ENCODE measurements around the gene CH25H.

The CH25H gene

DNA sequence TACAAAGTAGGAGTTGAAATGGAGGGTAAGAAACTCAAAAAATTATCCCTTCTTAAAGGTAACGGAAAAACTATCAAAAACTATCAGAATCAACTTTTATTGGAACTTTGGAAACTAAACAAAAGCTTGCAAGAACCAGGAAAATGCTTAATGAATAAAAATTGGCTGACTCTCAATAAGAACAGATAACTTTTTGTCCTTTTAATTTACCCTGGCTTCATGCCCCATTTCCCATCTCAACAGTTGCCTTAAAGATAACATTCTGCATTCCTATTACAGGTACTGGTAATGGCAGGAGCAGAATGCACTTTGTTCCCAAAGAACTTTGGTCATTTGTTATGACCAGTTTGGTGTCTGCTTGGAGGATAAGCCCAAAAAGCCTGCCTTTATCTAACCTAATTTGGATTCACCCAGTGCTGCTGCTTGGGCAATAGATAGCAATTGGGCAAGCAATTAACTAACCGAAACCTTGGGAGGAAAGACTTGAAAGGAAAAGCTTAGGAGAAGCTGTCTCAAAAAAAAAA, 17.8 kb downstream of the CH25H start:
- no peak for DNase-seq

DNA sequence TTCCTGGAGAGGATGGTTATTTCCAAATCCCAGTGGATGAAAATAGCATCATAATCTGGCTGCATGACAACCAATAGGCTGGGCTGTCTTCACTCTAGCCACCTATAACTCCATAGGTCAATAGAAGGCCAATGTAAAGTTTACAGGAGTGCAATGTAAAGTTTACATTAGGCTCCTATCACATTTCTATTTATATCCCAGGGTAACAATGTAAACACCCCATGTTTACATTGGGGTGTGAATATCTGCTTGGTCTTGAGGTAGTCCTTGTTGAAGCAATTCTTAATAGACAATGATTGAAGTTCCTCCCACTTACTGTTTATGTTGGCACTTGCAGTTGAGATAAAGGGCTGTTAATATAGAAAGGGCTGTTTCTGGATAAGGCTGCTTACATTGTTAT, 21.5 kb downstream of the CH25H start:
- no peak for DNase-seq

DNA sequence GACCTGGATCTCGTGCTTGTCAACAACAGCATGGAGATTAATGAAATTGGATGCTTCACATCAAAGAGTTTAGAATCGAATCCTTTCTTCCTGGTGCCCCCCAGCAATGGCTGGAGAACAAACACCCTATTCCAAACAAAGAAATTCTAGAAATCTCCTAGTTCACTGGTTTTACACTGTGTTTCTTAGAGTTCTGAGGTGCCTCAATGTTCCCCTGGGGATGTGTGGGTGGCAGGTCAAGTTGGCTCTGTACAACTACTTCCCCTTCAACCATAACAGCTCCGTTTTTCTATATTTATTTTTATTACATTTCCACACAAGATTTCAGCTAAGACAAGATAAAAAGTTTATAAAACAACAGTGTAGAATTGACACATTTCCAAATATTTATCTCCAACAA, 22.5 kb downstream of the CH25H start:
- DNase-seq = no peak

DNA sequence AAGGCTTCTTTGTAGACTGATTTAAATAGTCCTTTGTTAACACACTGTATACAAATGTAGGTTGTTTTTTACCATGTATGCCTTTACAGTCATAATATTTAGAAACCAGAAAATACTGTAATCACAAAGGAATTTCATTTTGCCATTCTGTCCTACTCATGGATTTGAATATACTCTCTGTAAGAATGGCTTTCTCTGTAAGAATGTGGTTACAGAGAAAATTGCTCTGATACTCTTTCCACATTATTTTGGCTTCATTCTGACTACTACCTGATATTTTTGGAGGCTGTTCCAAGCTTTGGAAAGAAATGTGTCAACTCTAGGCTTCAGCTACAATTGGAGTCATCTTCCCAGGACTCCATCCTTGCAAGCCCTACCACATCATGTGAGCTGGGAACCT, 23.5 kb downstream of the CH25H start:
- no peak for DNase-seq

DNA sequence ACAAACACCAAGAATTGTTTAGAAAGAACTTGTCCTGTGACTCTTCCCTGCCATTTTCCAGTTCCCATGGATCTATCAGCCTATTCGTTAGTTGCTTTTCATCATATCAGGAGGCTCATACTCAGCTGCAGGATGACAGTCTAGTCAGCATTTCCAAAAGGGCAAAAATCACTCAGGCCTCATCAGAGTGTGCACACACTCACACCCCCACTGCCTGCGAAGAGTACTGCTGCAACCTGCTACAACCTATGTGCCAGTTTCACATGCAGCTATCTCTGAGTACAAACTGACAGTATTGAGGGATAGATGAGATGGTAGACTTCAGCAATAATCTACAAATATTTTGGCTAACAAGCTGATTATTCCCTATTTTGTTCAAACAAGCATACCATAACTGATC, 24.2 kb downstream of the CH25H start:
- no peak for DNase-seq

DNA sequence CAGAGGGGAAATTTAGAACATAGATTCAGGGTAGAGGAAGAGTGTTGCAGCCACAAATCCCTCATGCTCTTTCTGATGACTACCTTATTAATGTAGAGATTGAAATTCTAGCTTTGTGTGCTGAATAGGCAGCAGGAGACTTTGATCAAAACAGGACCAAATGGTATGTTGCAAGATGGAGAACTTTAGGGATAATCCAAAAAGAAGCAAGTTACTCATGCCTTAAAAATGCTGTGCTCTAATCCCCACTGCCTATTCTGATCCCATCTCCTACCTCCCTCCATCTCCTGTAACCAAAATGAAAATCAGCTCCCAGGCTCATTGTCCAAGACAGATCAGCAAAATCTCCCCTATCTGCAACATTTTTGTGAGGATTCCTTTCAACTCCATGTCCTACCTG, 31.3 kb downstream of the CH25H start:
- DNase-seq = no peak

DNA sequence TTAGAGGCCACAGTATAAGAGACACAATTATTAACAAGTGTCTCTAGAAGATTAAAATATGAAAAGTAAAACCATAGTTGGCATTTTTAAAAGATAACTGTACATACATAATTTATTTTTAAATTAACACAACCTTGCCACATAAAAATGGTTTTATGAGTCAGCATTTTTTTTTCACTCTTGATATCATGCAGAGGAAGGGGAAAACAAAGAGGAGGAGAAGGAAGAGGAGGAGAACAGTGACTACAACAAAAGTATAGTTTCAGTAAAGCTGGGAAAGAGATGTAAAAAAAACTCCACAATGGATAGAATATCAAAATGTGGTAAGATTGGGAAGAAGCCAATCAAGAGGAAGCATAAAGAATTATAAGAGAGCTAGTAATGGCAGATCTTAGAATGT, 34.0 kb downstream of the CH25H start:
- DNase-seq = no peak

DNA sequence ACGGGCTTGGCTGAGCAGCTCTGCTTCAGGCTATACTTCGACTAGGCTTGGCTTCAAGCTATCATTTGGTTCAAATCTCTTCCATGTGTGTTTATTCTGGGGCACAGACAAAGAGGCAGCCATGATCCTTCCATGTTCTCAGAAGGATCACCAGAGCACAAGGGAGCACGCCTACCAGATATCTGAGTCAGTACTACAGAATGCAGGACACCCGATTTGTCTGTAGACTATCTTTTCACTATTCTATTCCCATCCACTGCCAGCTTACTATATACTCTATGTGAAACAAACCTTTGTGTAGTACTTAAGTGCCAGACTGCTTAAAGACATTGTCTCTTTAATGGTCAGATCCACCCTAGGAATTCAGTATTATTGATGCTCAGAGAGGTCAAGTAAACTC, 35.1 kb downstream of the CH25H start:
- no peak for DNase-seq

DNA sequence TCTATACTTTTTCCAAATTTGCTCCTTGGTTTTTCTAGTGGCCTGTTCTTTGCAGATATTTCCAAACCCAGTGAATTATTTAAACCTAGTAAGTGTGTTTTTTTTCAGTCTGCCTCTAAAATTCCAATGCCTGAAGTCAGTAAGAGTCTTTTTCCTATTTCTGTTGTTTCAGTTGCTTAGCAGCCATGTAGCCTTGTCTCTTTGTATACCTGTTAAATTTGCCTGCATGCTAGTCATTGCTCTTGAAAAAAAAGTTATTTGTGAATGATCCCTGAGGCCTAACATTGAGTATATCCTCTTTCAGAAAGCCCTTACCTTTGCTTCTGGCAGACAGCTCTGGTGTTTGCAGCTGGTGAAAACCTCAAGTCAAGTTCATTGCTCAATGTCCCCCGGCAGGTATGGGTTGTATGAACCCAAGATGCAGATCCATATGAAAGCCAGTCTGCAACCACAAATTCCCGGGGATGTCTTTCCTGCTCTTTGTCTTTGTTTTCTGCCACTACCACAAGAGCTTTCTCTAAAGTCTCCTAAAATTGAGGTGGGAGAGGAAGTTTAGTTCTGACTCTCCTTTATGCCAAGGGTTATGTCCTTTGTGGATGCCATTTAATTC, 35.7 kb downstream of the CH25H start:
- no peak for DNase-seq

DNA sequence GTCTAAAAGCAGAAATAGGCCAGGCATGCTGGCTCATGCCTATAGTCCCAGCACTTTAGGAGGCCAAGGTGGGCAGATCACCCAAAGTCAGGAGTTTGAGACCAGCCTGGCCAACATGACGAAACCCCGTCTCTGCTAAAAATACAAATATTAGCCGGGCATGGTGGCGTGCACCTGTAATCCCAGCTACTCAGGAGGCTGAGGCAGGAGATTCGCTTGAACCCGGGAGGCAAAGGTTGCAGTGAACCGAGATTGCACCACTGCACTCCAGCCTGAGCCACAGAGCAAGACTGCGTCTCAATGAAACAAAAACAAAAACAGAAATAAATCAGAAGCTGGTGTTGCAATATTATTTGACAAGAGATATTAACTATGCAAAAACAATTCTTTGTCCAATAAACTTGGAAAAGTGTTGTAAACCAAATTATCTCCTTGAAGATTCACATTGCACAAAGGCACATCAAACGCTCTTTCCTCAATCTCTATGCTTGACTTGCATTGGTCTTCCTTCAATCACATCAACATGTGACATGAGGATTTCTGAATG, 38.7 kb downstream of the CH25H start:
- peak in 1 of 2 donors; percentile 12 for DNase-seq

DNA sequence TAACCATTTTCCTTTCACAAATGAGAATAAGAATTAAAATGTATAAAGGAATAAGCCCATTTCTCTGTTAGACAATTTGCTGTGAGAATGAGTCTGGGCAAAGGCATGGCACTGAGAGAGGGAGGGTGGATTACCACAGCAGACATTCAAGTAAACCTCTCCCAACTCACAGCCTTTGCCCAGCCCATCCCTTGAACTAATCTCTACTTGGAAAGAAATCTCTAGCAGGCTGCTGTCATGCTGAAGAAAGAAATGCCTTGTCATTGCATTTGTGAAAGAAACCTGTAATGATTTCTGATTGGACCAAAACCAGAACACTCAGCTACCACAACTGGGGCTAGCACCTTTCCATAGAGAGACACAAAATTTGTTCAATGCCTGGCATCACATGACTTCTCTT, 39.2 kb downstream of the CH25H start:
- DNase-seq = no peak

DNA sequence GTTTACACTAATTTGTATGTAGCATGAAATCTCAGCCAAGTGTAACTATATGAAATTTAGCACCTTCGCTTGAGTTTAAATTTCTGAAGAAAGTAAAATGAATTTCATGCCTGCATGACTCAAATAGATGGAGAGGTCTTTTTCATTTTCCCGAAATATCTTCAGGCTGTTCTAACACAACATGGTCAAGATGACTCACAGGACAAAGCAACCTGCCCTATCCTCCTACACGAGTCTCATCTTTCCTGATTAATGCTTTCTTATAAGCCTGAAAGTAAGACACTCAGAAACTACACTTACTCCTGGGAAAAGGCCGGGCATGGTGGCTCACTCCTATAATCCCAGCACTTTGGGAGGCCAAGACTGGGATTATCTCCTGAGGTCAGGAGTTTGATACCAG, 41.2 kb downstream of the CH25H start:
- no peak for DNase-seq

DNA sequence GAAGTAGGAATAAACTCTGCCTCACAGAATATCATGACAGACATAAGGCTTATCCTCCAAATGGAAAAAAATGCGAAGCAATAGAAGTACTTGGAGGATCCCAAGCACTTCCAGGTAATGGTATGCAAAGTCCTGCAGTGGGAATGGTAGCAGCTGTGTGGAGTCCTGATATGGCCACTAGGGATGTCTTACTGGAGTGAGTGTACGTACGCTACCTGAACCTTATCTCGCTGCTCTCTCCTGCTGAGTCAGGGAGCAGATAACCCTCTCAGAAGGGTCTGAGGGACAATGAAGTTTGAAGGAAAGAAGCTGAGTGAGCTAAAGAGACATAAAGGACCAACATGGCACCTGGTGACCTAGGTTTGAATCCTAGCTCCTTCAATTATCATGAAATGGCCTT, 42.2 kb downstream of the CH25H start:
- no peak for DNase-seq

DNA sequence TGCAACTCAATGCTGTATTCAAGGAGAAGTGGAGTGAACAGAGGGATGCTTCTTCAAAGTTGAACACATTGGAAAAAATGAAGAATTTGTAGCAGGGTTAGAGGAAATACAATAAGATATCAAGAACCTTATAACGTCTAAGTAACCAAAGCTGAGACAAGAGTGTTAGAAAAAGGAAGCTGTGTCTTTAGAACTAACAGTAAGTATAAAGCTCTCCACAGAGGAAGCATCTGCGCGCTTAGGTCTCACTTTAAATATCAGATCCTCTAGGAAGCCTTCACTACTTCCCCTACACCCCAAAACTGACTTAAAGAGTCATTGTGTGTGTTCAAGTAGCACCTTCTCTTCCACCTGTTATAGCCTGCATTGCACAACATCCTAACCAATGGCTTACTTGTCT, 43.0 kb downstream of the CH25H start:
- peak; percentile 30 to 53 for DNase-seq

DNA sequence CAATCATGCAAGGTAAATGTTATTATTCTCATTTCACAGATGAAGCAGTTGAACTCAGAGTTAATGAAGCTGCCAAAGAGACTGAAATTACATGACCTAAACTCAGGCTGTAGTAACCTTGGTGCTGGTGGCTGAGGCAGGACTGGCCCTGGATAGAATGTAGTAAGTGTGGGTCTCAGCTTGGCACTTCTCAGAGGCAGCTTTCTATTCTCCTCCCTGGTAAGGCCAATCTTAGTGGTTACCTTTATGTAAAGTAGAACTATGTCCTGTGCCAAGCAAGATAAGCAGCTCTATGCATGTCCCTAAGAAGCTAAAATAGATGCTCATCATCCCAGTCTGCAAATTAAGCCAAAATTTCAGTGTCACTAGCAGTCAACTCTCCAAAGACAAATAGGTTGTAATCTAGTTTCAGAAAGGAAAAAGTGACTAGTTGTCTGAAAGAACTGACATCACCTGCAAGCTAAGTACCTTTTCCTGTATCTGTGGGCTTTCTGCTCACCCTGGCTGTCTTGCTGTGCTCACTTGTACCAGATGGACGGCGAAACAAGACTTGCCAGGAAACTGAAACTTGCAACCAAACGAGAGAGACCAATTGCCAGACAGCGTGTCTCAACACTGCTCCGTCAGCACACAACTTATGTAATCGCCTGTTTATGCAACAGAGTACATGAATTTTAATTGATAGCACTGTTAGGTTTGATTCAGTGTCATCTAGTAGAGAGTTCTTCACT, 43.7 kb downstream of the CH25H start:
- peak; percentile 80 to 96 for DNase-seq

DNA sequence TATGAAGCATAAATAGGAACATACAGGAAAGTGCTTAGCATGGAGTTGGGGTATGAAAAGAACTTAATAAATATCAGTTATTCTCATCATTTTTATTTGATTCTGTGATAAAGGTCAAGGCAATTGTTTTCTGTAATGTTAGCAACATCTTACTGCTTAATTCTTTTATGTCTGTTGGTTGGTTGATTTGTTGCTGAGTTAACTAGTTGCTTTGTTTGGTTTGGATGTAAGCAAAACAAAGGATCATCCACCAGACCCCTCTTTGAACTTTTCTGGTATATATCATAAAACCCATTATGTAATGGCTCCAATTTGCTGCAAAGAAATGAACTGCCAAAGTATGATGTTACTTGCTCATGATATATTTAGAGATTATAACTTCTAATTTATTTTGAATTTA, 44.5 kb downstream of the CH25H start:
- no peak for DNase-seq

DNA sequence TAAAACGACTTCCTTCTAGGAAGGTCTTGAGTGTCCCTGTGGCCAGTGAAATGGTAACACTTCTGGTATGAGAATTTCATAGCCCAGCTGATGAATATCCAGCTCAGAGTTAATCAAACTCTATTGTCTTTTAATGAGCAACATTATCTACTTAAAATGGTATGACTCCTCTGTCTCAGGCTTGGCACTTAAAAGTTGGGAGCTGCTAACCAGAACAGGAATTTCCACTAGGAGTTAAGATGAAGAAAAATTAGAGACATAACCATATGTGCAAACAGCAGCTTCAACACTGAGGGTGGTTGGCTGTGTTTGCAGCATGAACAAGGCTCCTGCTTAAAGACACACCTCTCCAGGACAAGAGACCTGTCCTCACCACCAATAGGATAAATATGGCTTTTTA, 46.8 kb downstream of the CH25H start:
- DNase-seq = no peak

DNA sequence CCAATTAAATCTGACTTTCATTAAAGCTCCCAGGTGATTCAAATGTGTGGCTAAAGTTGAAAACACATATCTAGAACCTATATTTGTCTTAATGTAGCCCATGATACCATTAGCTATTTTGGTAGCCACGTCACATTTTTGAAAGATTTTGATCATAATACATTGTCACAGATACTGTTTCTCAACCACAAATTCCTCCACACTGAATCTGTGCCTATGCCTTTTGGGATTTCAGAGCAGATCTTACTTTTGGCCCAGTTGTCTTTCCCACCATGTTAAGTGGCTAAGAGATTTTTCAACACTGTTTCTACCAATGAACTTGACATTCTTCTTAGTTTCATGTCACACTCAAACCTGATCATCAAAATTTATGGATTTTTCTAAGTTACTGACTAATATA, 47.4 kb downstream of the CH25H start:
- DNase-seq = no peak

DNA sequence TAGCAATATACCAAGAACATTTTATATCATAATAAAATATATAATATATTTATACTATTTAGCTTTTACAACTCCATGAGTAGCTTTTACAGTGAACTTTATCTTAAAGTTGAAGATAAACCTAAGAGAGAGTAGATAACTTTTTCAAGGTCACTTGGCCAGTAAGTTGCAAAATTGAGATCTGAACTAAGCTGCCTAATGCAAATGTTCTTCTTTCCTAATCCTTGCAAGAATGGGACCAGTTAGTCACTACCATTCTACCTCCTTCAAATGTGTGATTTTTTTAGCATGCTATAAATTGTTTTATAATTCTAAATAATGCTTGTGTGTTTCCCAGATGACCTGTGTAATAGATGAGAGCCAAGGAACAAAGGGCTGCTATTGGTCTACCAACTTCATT, 47.8 kb downstream of the CH25H start:
- DNase-seq = no peak

DNA sequence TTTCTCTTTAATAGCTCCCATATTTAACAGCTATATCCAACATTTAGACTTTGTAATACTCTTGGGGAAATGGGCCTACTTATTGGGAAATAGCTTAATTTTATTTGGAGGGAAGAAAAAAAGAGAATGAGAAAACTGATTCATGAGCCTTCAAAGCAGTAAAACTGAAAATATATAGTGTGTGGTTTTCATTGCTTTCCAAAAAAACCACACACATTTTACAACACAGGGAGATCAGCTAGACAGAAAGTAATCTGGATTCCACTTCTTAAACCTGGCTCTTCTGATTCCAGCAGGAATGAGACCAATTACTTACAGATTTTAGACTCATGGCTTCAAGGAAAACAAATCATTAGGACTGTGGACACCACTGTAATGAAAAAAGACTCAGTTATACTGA, 48.7 kb downstream of the CH25H start:
- no peak for DNase-seq

DNA sequence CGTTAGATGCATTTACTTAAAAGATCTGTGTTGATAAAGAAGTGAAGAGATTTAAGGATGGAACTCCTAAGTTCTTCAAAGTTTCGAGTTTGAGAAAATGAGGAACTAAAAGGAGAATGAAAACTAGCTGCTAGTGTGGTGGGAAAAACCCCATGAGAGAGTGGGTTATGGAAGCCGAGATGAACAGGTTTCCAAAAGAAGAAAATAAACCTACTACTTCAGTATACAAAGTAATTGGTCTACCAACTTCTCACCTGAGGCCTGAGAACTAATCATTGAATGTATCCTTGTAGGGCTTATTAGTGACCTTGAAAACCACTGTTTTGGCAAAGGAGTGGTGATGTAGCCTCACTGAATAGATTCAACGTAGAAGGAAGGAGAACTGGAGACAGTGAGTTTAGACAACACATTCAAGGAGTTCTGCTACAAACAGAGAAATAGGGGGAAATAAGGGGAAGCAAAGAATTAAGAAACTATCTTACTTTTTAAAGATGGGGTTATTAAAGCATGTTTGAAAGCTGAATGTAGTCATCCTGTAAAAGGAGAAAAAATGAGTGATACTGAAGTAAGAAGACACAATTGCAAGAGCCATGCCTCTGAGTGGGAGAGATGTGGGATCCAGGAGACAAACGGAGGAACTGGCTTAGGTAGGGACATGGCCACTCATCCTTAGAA, 50.8 kb downstream of the CH25H start:
- peak; percentile 60 to 75 for DNase-seq
